HCT116 (cell line): ENCODE results near the gene TPM4. TPM values are rescaled to one million over a fixed set of nuclear protein-coding genes. Genes with fewer than 3 reads are reported as not detected.

Source experiments
- ATAC-seq: fragments of 200-7000 bp; cut with Tn5 transposase; 2 replicates; pipeline ENCODE4 v1.9.1; 2020; ENCODE audit warnings: mild to moderate bottlenecking, moderate library complexity
- BruUV-seq: library from RNA; stranded (reverse); fragments of 400-500 nt; replicated peaks from 2 replicates; lab custom pipeline; 2021; lab: Mats Ljungman, UMichigan
- CTCF ChIA-PET: fragments of 300-600 bp; sonication (Branson Sonifier 250); formaldehyde crosslinking; loops from one replicate; lab custom pipeline; 2021; ENCODE audit warnings: antibody characterized with exemption; lab: Charles Lee
- POLR2A ChIA-PET: fragments of 300-600, 350-600 bp; sonication (Branson Sonifier 250); formaldehyde crosslinking; loops from one replicate; lab custom pipeline; 2021; ENCODE audit warnings: antibody characterized with exemption; lab: Charles Lee
- RAD21 ChIA-PET, 2 experiments: fragments of 300-600 bp; sonication (Branson Sonifier 250); formaldehyde crosslinking; loops; one replicate each; lab custom pipeline; 2023; ENCODE audit warnings: low total read pairs in 2 of 2; ENCODE audit not compliant: uncharacterized antibody in 2 of 2, unreplicated experiment in 2 of 2, low non-redundant PET in 1 of 2; lab: Charles Lee
- DNase-seq: peaks from one replicate; pipeline ENCODE4 v3.0.0-alpha.2; 2010; ENCODE audit warnings: low read depth, low spot score
- H2AFZ ChIP-seq: fragments of 200-600 bp; shearing (Covaris generic), sonication (generic); 2 replicates; pipeline ENCODE4 v1.6.1; 2017; ENCODE audit warnings: low read depth, mixed run types, mixed read lengths, antibody characterized with exemption, low read length; ENCODE audit not compliant: poor library complexity, severe bottlenecking
- H3K27ac ChIP-seq: 2 replicates; pipeline ENCODE4 v1.5.1; 2012; ENCODE audit warnings: low read depth, low read length
- H3K27me3 ChIP-seq: fragments of 200-600 bp; sonication (generic); 2 replicates; pipeline ENCODE4 v1.6.1; 2016; ENCODE audit warnings: mixed run types, low read length, mixed read lengths; ENCODE audit not compliant: insufficient read depth
- H3K36me3 ChIP-seq, 2 experiments: fragments of 200-500 bp in 1 of 2; fragments of 200-600 bp in 1 of 2; sonication (Bioruptor generic) in 1 of 2; sonication (generic) in 1 of 2; 2 replicates each; pipeline versions ENCODE4 v1.5.1 to v1.6.1; 2014 to 2016; ENCODE audit warnings: low read length in 2 of 2, inconsistent platforms in 1 of 2, mixed read lengths in 1 of 2, mixed run types in 1 of 2; ENCODE audit not compliant: insufficient read depth in 2 of 2, control insufficient read depth in 1 of 2
- H3K4me1 ChIP-seq, 2 experiments: fragments of 200-600 bp in 1 of 2; sonication (generic) in 1 of 2; 2 replicates each; pipeline versions ENCODE4 v1.5.1 to v1.6.1; 2012 to 2017; ENCODE audit warnings: low read length in 2 of 2, inconsistent platforms in 1 of 2, mild to moderate bottlenecking in 1 of 2, mixed read lengths in 1 of 2, mixed run types in 1 of 2, moderate library complexity in 1 of 2; ENCODE audit not compliant: insufficient read depth in 2 of 2, control insufficient read depth in 1 of 2
- H3K4me2 ChIP-seq: fragments of 200-600 bp; sonication (generic); 2 replicates; pipeline ENCODE4 v1.6.1; 2017; ENCODE audit warnings: mixed run types, low read length, mixed read lengths
- H3K4me3 ChIP-seq, 2 experiments: fragments of 200-600 bp in 1 of 2; sonication (generic) in 1 of 2; replicated peaks in 1 of 2; 2 replicates each; pipeline ENCODE4 v1.5.1; 2011 to 2016; ENCODE audit warnings: low read length in 2 of 2, control low read depth in 1 of 2, low read depth in 1 of 2, mild to moderate bottlenecking in 1 of 2, mixed read lengths in 1 of 2, mixed run types in 1 of 2
- H3K79me2 ChIP-seq: fragments of 200-600 bp; sonication (generic); 2 replicates; pipeline ENCODE4 v1.6.1; 2017; ENCODE audit warnings: mild to moderate bottlenecking, mixed run types, low read length, moderate library complexity, mixed read lengths; ENCODE audit not compliant: insufficient read depth
- H3K9ac ChIP-seq: fragments of 200-600 bp; sonication (generic); 2 replicates; pipeline ENCODE4 v1.6.1; 2016; ENCODE audit warnings: low read length, mixed read lengths
- H3K9me2 ChIP-seq: fragments of 200-600 bp; sonication (generic), shearing (Covaris generic); 2 replicates; pipeline ENCODE4 v1.6.1; 2017; ENCODE audit warnings: mixed run types, mild to moderate bottlenecking, moderate library complexity; ENCODE audit not compliant: insufficient read depth
- H3K9me3 ChIP-seq, 2 experiments: fragments of 200-500 bp in 1 of 2; fragments of 200-600 bp in 1 of 2; sonication (Bioruptor generic) in 1 of 2; sonication (generic) in 1 of 2; 2 replicates each; pipeline ENCODE4 v1.6.1; 2014 to 2017; ENCODE audit warnings: low read length in 2 of 2, mixed read lengths in 2 of 2, inconsistent platforms in 1 of 2, low read depth in 1 of 2, mild to moderate bottlenecking in 1 of 2, mixed run types in 1 of 2, moderate library complexity in 1 of 2; ENCODE audit not compliant: control insufficient read depth in 1 of 2, insufficient read depth in 1 of 2
- H4K20me1 ChIP-seq: fragments of 200-600 bp; sonication (generic), shearing (Covaris generic); 2 replicates; pipeline ENCODE4 v1.6.1; 2017; ENCODE audit warnings: mixed run types, mild to moderate bottlenecking, moderate library complexity; ENCODE audit not compliant: insufficient read depth
- CEBPB ChIP-seq: IDR thresholded peaks from 2 replicates; pipeline ENCODE4 v1.6.1; 2012; ENCODE audit warnings: low read depth
- ELF1 ChIP-seq: IDR thresholded peaks from 2 replicates; pipeline ENCODE4 v1.6.1; 2012; ENCODE audit warnings: low read depth, borderline replicate concordance
- EZH2 ChIP-seq: fragments of 200-600 bp; sonication (generic); IDR thresholded peaks from 2 replicates; pipeline ENCODE4 v1.6.1; 2017; ENCODE audit warnings: antibody characterized with exemption, mixed run types
- EZH2phosphoT487 ChIP-seq: fragments of 200-600 bp; IDR thresholded peaks from 2 replicates; pipeline ENCODE4 v1.6.1; 2018; ENCODE audit warnings: antibody characterized with exemption, borderline replicate concordance
- FOSL1 ChIP-seq: IDR thresholded peaks from 2 replicates; pipeline ENCODE4 v1.6.1; 2012; ENCODE audit warnings: low read depth
- JUND ChIP-seq: IDR thresholded peaks from 2 replicates; pipeline ENCODE4 v1.6.1; 2012
- POLR2A ChIP-seq: IDR thresholded peaks from 2 replicates; pipeline ENCODE4 v1.7.0; 2011; ENCODE audit warnings: borderline replicate concordance; ENCODE audit not compliant: insufficient read depth, insufficient read length; ENCODE audit errors: extremely low read depth
- SP1 ChIP-seq: IDR thresholded peaks from 2 replicates; pipeline ENCODE4 v1.6.1; 2012; ENCODE audit warnings: low read depth
- YY1 ChIP-seq: IDR thresholded peaks from 2 replicates; pipeline ENCODE4 v1.6.1; 2011; ENCODE audit warnings: low read length, low read depth, moderate library complexity, mild to moderate bottlenecking; ENCODE audit not compliant: insufficient replicate concordance; ENCODE audit errors: extremely low read depth
- intact Hi-C: fragments of 100-400 bp; cut with micrococcal nuclease; formaldehyde crosslinking; loops from 2 replicates; pipeline ENCODE4 v1.10.0; 2022
- total RNA-seq: library from RNA; stranded (reverse); gene quantifications from one replicate; pipeline ENCODE4 v1.2.1, GENCODE V29; 2021; ENCODE audit not compliant: unreplicated experiment
- TF ChIP-seq, protein P1 (sequence below), 3 experiments: fragments of 200-600 bp in 1 of 3; sonication (generic) in 1 of 3; IDR thresholded peaks in 2 of 3; conservative IDR thresholded peaks in 1 of 3; 2 replicates each; pipeline ENCODE4 v1.5.1; 2012 to 2017; ENCODE audit warnings: low read depth in 2 of 3, low read length in 2 of 3, antibody characterized with exemption in 1 of 3, borderline replicate concordance in 1 of 3, control low read depth in 1 of 3, mild to moderate bottlenecking in 1 of 3, mixed read lengths in 1 of 3, mixed run types in 1 of 3, moderate library complexity in 1 of 3; ENCODE audit not compliant: insufficient read depth in 1 of 3

The TPM4 gene
- total RNA-seq, 1 experiment from 2014 or later: 275 TPM

DNA sequence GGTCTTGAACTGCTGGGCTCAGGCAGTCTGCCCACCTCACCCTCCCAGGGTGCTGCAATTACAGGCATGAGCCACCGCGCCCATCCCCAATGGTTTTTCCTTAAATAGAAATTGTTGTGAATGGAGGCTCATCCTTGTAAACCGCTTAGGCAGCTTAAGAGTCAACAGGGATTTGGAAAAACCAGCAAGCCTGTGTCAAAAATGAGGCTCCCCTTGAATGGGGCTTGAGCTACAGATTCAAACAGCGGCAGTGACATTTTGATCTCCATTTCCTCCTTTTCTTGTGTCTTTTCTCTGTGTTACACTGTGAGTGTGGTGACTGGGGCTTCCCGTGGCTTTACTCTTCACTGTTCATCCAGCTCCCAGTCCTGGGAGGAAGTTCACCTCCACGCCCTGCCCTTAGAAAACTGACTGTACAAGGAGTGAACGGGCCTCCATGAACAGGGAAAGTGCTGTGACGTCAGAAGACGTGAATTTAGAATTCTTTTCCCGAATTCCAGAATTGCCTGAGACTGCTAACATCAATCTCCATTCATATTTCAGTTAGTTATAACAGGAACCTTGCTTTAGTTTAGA is 20.1 kb downstream of the TPM4 start:
- H3K9me3 ChIP-seq: no peaks in the 10 kb centered on the region
- no peak for DNase-seq
- H2AFZ ChIP-seq: no peak overlapping the region
- no peak overlapping the region for H3K4me2 ChIP-seq
- no peak for TF ChIP-seq POLR2A
- TF ChIP-seq ELF1: no peak
- no peak for TF ChIP-seq CEBPB
- TF ChIP-seq, protein P1, sequence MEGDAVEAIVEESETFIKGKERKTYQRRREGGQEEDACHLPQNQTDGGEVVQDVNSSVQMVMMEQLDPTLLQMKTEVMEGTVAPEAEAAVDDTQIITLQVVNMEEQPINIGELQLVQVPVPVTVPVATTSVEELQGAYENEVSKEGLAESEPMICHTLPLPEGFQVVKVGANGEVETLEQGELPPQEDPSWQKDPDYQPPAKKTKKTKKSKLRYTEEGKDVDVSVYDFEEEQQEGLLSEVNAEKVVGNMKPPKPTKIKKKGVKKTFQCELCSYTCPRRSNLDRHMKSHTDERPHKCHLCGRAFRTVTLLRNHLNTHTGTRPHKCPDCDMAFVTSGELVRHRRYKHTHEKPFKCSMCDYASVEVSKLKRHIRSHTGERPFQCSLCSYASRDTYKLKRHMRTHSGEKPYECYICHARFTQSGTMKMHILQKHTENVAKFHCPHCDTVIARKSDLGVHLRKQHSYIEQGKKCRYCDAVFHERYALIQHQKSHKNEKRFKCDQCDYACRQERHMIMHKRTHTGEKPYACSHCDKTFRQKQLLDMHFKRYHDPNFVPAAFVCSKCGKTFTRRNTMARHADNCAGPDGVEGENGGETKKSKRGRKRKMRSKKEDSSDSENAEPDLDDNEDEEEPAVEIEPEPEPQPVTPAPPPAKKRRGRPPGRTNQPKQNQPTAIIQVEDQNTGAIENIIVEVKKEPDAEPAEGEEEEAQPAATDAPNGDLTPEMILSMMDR (IDR thresholded peaks at IDR 0.05 in 2 of 3, conservative IDR thresholded peaks at IDR 0.05 in 1 of 3; ENCODE audit: borderline replicate concordance in 1 of 3, insufficient read depth in 1 of 3, low read depth in 2 of 3, low read length in 2 of 3): no peak
- TF ChIP-seq EZH2phosphoT487: no peak
- TF ChIP-seq SP1: no peak
- TF ChIP-seq, all 23 proteins: peak for 0
- H3K4me1 ChIP-seq: peaks cover 7 to 15% of the 10 kb centered on the region in 2 experiments; a peak in 3 of 4 replicates
- no peaks in the 10 kb centered on the region for H3K9me2 ChIP-seq
- CTCF ChIA-PET: interaction anchor here (0.6 kb wide), 1 partner anchor 19 kb away, joined by 3 read pairs; no protein-coding TSS in a partner anchor
- no peak for ATAC-seq
- RAD21 ChIA-PET: no interaction called here
- peaks cover 14% of the 10 kb centered on the region; the same call in 1 of the 2 replicates for H3K79me2 ChIP-seq
- H3K4me3 ChIP-seq: no peak overlapping the region
- POLR2A ChIA-PET: interaction anchor here (0.6 to 1.4 kb wide), 3 partner anchors 11 to 1186 kb away, joined by 3 to 5 read pairs (median 3); no protein-coding TSS in a partner anchor
- no TSS peak for BruUV-seq
- H3K27ac ChIP-seq: no peak overlapping the region
- H3K36me3 ChIP-seq: peaks cover 44 to 68% of the 10 kb centered on the region in 2 experiments
- no peaks in the 10 kb centered on the region for H3K27me3 ChIP-seq
- no peaks in the 10 kb centered on the region for H4K20me1 ChIP-seq
- intact Hi-C loops: no loop called here
- H3K9ac ChIP-seq: no peak overlapping the region

DNA sequence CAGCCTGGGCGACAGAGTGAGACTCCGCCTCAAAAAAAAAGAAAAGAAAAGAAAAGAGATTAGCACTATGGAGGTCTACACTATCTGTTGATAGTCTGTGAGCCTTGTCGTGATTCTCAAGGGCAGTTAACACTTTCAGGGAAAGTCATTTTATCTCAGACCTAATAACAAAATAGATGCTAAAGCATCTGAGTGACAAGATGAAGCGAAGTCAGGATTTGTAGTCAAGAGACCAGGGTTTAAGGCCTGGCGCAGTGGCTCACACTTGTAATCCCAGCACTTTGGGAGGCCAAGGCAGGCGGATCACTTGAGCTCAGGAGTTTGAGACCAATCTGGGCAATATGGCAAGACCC is 22.1 kb downstream of the TPM4 start:
- CTCF ChIA-PET: interaction anchor here (1.5 kb wide), 1 partner anchor 87 kb away, joined by 4 read pairs; the partner anchor contains the start of gene FAM32A
- POLR2A ChIA-PET: no interaction called here

More for the DNA sequence above, 22.1 kb downstream of the TPM4 start:
- H3K27me3 ChIP-seq: no peaks in the 10 kb centered on the region
- no peak overlapping the region for H3K9ac ChIP-seq
- H3K4me3 ChIP-seq: no peak overlapping the region
- H3K9me2 ChIP-seq: no peaks in the 10 kb centered on the region
- H3K9me3 ChIP-seq: no peaks in the 10 kb centered on the region
- no peak overlapping the region for H3K4me2 ChIP-seq
- no TSS peak for BruUV-seq
- H3K4me1 ChIP-seq: peaks cover 7 to 15% of the 10 kb centered on the region in 2 experiments; a peak in 2 of 4 replicates
- DNase-seq (no peak), ATAC-seq (no peak)
- H4K20me1 ChIP-seq: no peaks in the 10 kb centered on the region
- RAD21 ChIA-PET: no interaction called here
- peaks cover 9% of the 10 kb centered on the region; the same call in 1 of the 2 replicates for H3K79me2 ChIP-seq
- peaks cover 31 to 64% of the 10 kb centered on the region in 2 experiments for H3K36me3 ChIP-seq
- intact Hi-C loops: no loop called here
- TF ChIP-seq FOSL1: no peak
- no peak for TF ChIP-seq YY1
- TF ChIP-seq EZH2: no peak
- TF ChIP-seq JUND: no peak
- no peak overlapping the region for H2AFZ ChIP-seq
- H3K27ac ChIP-seq: peak overlapping the region; percentile 32; the same call in 1 of the 2 replicates
